ENCODE data around the gene FAM81A. TPM values are rescaled to one million over a fixed set of nuclear protein-coding genes. Genes with fewer than 3 reads are reported as not detected.

The FAM81A gene
- total and polyA plus RNA-seq, 8 donors = 1.9 to 5.0 (median 3.2) TPM

DNA sequence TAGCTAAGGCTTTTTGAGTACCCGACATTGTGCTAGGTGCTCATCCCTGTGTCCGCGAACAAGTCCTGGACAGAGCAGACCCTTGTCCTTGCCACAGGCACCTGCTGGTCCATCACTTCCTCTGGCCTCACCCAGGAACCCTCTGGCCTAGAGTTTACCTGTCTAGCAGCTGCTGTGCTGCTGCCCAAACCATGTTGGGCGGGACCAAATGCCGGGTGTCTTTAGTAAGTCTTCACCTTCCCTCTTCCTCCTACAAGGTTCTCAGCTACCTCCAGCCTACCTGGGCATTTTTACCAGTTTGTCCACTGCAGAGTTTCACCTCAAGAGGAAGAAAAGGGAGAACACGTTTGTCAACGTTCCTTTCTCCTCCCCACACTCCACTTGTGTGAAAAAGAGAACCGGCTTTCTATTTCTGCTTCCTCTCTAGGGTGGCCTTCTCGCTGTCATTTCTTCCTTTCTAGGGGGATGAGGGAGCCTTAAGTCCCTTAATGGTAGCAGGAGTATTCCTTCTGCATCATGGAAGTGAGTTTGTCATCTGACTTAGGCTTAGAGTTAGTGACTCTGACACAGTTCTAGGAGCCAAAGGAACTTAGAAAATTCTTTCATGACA is 93.2 kb downstream of the FAM81A start:
- Histone ChIP-seq H3K4me3 (no peak overlapping the region), H3K36me3 (no peaks in the 10 kb centered on the region), H3K4me1 (peaks cover 0 to 9% of the 10 kb centered on the region in 2 donors), H3K27me3 (peaks cover 0 to 7% of the 10 kb centered on the region in 2 donors), H3K9me3 (no peaks in the 10 kb centered on the region), H3K27ac (no peak overlapping the region)
- TF ChIP-seq, protein P1, sequence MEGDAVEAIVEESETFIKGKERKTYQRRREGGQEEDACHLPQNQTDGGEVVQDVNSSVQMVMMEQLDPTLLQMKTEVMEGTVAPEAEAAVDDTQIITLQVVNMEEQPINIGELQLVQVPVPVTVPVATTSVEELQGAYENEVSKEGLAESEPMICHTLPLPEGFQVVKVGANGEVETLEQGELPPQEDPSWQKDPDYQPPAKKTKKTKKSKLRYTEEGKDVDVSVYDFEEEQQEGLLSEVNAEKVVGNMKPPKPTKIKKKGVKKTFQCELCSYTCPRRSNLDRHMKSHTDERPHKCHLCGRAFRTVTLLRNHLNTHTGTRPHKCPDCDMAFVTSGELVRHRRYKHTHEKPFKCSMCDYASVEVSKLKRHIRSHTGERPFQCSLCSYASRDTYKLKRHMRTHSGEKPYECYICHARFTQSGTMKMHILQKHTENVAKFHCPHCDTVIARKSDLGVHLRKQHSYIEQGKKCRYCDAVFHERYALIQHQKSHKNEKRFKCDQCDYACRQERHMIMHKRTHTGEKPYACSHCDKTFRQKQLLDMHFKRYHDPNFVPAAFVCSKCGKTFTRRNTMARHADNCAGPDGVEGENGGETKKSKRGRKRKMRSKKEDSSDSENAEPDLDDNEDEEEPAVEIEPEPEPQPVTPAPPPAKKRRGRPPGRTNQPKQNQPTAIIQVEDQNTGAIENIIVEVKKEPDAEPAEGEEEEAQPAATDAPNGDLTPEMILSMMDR (IDR thresholded peaks at IDR 0.05) = no peak
- ATAC-seq (no peak), DNase-seq (no peak)
- intact Hi-C loops (cut with DNase I) = no loop called here

DNA sequence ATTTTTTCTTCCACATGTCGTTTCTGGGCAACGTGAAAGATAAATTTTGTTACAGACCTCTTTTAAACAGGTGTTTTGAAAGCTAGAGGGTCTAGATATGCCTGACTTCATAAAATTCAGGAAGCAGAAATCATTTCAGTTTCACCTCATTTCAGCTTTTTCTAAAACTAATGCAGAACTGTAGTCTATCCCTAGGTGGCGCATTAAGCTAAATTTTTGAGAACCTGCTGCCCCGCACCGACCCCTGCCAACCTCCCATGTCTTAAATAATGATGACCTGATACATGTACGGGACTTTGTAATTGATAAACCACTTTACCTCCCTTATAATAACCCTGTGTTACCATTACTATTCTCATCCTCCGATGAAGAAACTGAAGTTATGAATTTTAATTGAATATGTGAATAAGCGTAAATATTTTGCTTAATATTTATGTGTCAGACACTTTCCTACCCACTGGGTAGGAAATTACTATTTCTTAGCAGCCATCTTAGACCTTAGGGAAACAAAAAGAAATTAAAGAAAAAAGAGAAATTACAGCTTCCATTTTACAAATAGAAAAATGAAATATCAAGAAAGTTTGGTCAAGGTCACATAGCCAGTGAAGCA is 94.9 kb downstream of the FAM81A start:
- peaks cover 0 to 9% of the 10 kb centered on the region in 2 donors for H3K4me1 ChIP-seq
- H3K9me3 ChIP-seq = no peaks in the 10 kb centered on the region
- ATAC-seq (peak; percentile 41), DNase-seq (peak in 1 of 4 donors; percentile 30)
- no peak overlapping the region for H3K27ac ChIP-seq
- no peaks in the 10 kb centered on the region for H3K36me3 ChIP-seq
- TF ChIP-seq, protein P1 (IDR thresholded peaks at IDR 0.05) = peak; percentile 57
- H3K4me3 ChIP-seq = no peak overlapping the region
- peaks cover 0 to 7% of the 10 kb centered on the region in 2 donors for H3K27me3 ChIP-seq
- intact Hi-C loops (cut with DNase I) = no loop called here

DNA sequence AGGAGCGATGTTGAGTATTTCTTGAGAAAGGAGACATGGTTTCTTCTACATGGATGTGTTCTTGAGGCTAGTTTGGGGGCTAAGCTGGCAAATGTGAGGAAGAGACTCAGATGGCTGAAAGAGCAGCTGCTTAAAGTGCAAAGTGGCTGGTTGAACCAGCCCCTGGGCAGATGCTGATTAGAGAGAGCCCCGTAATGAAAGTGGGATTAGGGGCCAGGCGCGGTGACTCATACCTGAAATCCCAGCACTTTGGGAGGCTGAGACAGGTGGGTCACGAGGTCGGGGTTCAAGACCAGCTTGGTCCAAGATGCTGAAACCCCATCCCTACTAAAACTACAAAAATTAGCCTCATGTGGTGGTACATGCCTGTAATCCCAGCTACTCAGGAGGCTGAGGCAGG is 98.6 kb downstream of the FAM81A start:
- TF ChIP-seq, protein P1 (IDR thresholded peaks at IDR 0.05) = no peak
- no peaks in the 10 kb centered on the region for H3K9me3 ChIP-seq
- DNase-seq (no peak), ATAC-seq (no peak)
- H3K27me3 ChIP-seq = peaks cover 0 to 7% of the 10 kb centered on the region in 2 donors
- intact Hi-C loops (cut with DNase I) = no loop called here
- H3K4me1 ChIP-seq = peaks cover 0 to 5% of the 10 kb centered on the region in 2 donors
- no peaks in the 10 kb centered on the region for H3K36me3 ChIP-seq
- H3K27ac ChIP-seq = no peak overlapping the region
- no peak overlapping the region for H3K4me3 ChIP-seq

DNA sequence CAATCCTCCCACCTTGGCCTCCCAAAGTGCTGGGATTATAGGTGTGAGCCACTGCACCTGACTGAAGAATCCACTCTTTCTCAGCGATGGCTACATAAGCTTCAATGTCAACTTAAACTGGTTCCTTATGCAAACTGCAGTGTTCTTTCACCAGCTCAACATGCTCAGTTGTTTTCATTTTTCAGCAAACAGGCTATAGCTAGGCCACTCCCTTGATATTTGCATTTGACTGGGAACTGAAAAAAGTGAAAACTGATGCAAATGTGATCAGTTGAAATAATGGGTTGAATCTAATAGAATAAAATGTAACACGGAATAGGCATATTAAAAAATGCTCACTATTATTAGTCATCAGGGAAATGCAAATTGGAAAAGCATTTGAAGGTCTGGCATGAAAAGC is 99.4 kb downstream of the FAM81A start:
- Histone ChIP-seq H3K9me3 (no peaks in the 10 kb centered on the region), H3K4me3 (no peak overlapping the region), H3K36me3 (no peaks in the 10 kb centered on the region), H3K27me3 (peaks cover 0 to 2% of the 10 kb centered on the region in 2 donors), H3K4me1 (peaks cover 0 to 5% of the 10 kb centered on the region in 2 donors), H3K27ac (no peak overlapping the region)
- TF ChIP-seq, protein P1 (IDR thresholded peaks at IDR 0.05) = no peak
- intact Hi-C loops (cut with DNase I) = no loop called here
- DNase-seq (no peak), ATAC-seq (no peak)

DNA sequence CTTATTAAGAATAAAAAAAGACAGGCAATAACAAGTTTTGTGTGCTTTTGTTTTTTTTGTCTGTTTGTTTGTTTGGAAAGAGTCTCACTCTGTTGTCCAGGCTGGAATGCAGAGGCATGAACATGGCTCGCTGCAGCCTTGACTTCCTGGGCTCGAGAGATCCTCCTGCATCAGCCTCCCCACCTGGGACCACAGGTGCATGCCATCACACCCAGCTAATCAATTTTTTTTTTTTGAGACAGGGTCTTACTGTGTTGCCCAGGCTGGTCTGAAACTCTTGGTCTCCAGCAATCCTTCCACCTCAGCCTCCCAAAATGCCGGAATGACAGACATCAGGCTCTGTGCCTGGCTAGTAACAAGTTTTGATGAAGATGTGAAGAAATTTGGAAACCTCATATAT is 100.5 kb downstream of the FAM81A start:
- TF ChIP-seq, protein P1 (IDR thresholded peaks at IDR 0.05) = no peak
- ATAC-seq (no peak), DNase-seq (no peak)
- Histone ChIP-seq H3K9me3 (no peaks in the 10 kb centered on the region), H3K27ac (no peak overlapping the region), H3K4me1 (no peaks in the 10 kb centered on the region), H3K4me3 (no peak overlapping the region), H3K27me3 (no peaks in the 10 kb centered on the region), H3K36me3 (no peaks in the 10 kb centered on the region)
- intact Hi-C loops (cut with DNase I) = no loop called here

Measured in left lung (tissue), 10 donors.